ENCODE data around the gene CCNQ.

The CCNQ gene

DNA sequence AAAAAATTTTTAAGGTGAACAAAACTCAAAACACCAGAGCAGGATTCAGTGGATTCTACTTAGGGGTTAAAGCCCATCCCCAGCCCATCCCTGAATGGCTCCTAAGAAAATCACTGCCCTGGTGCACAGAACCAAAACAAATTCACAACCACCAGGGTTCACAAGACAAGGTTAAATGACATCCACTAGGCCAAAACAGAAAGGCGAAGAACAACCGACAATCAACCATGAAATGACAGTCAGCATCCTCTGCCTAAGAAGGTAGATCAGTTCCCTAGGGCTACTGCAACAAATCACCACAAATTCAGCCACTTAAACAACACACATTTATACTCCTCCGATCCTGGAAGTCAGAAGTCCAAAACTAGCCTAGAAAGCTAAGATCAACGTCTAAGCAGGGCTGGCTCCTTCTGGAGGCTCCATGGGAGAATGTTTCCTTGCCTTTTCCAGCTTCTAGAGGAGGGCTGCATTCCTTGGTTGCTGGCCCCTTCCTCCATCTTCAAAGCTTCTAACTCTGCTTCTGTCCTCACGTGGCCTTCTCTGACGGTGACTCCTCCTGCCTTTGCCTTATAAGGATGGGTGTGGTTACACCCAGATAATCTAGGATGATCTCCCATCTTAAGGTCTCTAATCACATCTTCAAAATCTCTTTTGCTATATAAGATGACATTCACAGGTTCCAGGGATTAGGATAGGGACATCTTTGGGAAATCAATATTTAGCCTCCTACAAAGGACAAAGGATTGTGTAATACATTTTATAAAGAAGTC, 1.8 kb downstream of the CCNQ start:
- no peak for DNase-seq (ENCODE audit: low read depth)

DNA sequence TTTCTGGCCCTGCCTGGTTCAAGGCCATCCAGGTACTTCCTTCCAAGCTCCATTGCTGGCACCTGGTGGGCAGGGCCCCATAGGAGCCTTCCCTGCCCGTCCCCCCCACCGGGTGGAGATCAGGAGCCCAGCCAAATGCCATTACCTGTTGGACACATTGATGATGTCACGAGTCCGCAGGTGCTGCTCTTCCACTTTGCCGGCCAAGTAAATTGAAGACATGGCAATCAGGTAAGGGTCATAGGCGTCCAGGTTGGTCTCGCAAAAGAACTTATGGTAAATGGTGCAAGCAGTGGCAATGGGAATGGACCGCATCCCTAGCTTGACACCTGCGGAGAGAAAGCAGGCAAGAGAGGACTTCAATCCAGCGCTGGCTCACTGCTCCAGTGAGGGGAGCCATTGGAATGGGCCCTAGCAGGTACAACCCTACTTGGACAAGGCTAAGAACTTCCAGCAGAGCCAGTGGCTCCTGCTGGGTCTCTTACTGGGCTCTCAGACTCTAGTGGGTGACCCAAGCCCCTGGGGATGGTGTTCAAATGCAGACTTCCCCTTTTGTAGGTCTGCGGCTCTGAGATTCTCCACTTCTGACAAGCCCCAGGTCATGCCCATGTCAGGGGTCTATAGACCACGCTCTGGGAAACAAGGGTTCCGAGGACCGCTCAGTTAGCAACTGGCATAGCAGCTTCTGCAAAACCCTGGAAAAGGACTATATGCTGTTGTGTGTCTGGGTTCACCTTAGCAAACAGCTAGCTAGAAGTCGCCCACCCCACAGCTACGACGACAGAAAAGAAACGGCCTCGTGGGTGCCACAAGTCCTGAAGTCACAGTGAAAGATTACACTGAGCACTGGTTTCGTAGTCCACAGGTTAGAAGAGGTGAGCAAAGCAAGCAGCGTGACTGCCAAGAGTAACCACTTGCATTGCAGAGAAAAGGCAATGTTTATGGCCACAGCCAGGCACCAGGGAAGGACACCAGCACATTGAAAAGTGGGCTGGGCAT, 2.8 kb downstream of the CCNQ start:
- no peak for DNase-seq (ENCODE audit: low read depth)

DNA sequence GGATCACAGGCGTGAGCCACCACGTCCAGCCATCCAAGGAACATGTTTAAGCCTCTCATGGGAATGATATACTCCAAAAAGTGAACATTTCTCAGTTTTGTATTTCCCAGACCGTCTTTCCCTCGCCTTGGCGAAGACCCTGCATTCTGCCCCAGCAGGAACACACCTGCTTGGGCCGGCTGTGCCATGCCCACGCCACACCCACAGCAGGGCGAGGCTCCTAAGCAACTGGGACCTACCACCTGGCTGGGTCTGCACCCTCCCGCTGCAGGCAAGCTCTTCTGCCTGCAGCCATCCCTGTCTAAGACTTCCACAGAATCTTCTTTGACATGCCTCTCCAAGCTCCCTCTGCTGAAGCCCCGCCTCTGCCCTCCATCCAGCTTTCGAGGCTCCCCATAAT, 3.6 kb downstream of the CCNQ start:
- no peak for DNase-seq (ENCODE audit: low read depth)

DNA sequence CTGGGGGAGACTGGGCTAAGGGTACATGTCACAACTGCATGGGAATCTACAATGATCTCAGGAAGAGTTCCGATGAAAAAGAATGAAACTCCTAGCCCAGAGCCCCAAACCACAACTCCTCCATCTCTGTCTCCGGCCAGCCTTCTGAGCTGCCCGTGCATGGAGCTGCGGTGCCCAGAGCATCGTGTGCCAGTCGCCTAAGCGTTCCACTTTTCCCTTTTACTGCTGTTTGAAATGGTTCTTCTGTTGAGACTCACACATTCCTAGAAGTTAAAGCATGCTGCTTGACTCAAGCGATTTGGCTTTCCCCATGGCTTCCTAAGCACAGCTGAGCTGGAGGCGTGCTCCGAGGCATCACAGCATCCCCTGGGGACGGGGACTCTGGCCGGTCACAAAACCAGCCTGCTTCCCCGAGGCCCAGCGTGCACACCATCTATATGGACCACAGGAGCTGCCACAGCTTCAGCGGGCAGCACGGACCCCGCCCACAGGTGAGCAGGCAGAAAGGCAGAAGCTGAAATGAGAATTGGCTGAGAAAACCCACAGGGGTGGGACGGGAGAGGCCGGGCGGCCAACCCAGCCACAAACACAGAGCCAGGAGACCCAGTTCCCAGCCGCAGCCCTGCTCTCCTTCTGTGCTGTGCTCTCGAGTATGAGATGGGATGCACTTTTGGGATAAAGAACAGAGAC, 5.0 kb downstream of the CCNQ start:
- no peak for DNase-seq (ENCODE audit: low read depth)

DNA sequence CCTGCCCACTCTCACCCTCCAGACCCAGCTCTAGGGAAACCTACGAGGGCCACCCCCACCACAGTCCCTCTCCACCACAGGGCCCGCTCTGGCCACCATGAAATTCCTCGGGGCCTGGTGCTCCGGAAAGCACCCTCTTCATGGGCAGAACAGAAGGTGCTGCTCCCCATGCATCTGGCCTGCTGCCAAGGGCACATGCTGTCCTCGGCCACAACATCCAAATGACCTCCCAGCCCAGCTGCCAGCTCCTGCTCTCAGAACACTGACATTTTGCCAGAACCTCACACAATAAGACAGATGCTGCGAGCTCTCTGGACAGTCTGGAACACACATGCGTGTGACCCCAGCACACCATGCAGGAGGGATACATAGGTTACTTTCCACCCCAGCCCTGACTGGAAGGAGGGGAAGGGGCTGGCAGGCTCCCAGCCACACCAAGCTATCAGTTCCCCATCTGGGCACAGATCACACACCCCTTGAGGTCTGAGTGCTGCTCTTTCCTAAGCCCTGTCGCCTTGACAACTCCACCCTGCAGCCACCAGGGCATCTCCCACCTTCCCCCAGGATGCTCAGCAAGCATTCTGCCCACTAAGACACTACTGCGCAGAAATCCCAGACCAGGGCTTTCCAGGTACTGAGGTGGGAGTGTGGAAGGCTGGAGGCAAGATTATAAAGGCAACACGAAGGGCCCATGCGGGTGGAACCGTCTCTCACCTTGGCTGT, 5.8 kb downstream of the CCNQ start:
- DNase-seq (ENCODE audit: low read depth), result no peak

DNA sequence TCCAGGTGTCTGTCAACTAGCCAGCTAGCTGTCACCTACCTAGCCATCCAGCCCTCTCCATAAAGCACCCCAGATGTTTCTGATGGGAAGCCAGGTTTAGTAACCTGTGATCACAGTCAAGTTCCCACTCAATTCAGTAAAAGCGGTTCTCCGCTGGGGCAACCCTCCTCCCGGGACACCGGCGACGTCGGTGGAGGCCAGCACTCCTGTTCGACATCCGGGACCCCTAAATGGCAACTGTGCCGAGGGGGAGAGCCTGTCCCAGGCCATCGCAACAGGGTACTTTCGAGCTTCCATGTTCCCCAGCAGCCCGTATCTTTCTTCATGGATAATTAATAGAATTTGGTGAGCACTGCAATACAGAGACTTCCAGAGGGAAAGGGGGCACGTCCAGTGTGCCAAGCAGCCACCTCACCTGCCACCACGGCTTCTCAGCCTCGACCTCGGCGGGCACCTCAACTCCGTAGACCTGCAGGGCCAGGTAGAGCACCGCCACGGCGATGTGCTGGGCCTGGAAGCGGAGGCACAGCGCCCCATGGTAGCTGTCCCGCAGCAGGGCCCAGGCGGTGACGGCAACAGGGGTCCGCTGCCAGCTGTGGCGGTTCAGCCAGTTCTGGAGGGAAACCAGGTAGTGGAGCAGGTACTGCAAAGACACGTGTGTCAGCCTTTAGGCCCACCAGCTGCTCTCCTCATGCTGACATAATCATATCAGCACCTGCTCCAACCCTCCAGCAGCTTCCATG, 6.7 kb downstream of the CCNQ start:
- DNase-seq (ENCODE audit: low read depth), result no peak

DNA sequence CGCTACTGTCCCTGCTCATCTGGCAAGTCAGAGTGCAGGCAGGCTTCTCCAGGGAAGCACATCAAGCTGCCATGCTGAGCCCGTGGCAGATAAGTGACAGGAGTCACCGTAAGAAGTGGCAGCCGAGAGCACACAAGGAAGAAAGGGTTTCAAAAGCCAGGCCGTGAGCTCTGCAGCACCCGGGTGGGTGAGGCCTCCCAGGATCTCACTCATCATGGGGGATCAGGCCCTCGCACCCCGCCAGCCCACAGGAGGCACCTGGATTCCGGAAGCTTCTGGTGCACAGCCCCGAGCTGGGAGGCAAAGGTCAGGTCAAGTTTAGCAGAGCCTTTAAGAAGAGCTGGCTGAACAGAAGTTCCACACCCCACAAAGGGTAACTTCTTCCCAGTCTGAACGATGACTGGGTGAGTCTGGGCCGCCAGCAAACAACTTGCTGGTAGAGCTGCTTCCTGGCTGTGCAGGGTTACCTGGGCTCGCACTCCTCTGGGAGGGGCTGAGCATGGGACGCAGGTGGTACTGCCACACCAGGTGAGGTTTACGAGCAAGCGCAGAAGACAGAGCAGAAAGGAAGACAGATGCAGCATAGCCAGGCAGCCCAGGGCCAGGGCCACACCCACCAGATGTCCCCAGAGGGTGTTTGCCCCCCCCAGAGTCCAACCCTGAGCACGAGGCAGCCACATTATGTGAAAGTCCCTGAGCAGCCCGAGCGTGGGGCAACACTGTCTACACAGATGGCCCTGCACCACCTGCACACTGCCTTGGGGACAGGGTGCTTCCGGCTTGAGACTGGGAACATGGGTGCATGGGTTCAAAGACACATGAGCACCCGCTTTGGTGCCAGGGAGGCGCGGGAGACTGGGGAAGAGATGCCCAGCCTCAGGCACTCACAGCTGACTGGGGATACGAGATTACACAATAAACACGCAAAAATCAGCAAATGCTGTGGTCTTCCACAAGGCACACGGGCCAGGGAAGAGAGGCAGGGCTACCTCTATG, 7.7 kb downstream of the CCNQ start:
- DNase-seq (ENCODE audit: low read depth), result no peak

DNA sequence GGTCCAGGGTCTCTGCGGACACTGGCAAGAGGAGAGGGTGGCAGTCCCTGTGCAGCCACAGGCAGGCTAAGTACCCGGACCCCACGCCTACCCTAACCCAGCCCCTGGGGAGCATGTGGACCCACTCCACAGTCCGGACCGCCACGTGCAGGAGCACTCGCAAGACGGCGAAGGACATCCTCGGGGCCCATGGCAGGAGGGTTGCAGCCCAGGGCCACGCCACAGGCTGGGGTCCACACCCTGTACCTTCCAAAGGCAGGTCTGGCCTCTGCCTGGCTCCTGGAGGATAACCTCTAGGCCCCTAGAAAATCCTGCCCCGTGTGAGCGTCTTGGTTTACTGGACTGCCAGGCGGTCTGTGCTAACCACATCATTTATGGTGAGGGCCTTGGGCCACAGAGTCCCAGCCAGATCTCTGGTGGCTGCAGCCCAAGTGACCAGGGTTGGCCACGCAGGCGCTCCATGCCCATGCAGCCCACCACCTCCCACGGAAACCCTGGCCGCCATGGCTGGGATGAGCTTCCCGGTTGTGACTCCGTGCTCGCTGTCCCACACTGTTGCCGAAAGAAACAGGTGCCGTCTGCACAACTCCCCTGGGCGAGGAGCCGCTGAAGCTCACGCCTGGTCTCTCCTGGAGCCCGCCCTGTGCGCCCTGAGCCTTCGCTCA, 10.0 kb downstream of the CCNQ start:
- no peak for DNase-seq (ENCODE audit: low read depth)

DNA sequence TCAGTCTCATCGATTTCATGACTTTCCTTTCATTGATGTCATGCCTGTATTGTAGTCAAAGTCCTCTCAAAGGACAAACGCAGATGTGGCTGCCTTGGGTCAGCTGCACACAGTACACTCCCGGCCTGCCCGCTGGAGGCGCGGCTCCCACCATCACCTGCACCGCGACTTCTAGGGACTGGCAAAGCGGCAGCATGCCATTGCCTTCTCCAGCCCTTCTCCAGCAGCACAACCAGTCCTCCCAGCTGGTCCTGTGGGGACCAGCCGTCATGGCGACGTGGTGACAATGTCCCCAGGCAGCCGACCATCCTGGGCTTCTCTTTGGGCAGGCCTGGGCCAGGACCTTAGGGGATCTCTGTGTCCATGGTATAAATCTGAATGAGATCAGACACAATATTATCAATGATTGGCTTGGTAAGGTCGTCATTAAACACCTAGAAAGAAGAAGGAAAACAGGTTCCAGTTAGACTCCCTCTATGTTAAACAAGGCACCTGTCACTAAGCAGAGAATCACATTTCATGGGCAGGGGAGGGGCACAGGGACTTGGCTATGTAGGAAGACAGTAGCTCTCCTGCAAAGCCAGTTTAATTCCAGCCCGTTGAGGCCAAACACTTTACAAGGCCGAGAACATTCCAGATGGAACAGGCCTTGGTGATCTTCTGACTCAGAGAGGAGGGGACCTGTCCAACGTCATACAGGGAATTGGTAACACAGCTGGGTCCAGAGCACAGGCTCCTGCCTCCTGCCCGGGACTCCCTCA, 10.7 kb downstream of the CCNQ start:
- DNase-seq (ENCODE audit: low read depth), result no peak

DNA sequence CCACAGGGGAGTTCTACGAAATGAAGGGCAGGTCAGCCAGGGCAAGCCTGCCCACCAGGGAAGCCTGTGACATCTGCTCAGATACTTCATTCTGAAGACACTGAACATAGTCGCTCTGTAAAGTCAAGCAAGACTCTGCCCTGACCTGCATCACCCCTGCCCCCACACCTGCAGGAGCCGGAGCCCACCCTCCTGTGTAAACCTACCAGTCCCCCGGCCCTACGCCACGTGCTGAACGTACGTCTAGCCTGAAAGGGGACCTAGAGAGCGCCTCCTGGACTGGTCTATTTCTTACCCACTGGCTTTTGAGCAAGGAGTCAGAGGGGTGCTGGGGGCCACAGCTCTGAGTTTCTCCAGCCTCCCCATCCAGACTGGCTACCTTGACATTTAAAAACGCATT, 11.6 kb downstream of the CCNQ start:
- DNase-seq (ENCODE audit: low read depth), result no peak

DNA sequence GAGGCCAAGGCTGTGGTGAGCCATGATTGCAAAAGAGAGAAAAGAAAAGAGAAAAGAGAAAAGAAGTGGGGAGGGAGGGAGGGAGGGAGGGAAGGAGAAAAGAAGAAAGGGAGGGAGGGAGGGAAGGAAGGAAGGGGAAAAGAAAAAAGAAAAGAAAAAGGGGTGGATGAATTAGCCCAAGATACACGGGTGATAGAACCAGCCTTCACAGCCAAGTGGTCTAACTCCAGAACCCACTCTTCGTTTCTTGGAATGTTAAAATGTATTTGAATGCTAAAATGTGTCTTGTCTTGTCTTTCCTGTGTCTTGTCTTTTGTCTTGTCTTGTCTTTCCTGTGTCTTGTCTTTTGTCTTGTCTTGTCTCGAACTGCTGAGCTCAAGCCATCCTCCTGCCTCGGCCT, 13.1 kb downstream of the CCNQ start:
- no peak for DNase-seq (ENCODE audit: low read depth)

DNA sequence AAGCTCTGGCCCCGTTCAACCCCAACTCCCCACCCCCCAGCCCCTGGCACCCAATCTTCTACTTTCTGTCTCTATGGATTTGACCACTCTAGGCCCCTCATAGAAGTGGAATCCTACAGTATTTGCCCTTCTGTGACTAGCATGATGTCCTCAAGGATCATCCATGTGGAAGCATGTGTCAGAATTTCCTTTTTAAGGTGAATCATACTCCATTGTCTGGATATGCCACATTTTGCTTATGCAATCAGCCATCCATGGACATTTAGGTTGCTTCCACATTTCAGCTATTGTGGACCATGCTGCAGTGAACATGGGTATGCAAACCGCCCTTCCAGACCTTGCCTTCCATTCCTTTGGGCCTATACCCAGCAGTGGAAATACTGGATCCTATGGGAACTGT, 15.5 kb downstream of the CCNQ start:
- no peak for DNase-seq (ENCODE audit: low read depth)

DNA sequence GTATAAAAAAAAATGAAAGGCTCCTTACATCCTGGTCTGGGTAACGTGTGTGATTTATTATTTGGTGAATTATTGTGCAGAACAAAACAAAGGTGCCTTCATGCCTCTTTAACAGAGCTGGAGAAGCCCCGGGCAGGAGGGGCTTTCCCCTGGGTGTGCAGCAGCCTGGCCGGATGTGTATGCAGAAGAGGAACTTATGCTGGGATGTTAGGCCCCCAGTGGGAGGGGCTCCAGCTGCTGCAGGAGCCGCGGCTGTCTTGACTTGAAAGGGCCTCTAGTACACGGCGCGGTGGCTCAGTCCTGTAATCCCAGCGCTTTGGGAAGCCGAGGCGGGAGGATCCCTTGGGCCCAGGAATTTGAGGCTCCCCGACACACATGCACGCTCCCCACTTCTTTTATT, 16.0 kb downstream of the CCNQ start:
- DNase-seq (ENCODE audit: low read depth), result no peak

DNA sequence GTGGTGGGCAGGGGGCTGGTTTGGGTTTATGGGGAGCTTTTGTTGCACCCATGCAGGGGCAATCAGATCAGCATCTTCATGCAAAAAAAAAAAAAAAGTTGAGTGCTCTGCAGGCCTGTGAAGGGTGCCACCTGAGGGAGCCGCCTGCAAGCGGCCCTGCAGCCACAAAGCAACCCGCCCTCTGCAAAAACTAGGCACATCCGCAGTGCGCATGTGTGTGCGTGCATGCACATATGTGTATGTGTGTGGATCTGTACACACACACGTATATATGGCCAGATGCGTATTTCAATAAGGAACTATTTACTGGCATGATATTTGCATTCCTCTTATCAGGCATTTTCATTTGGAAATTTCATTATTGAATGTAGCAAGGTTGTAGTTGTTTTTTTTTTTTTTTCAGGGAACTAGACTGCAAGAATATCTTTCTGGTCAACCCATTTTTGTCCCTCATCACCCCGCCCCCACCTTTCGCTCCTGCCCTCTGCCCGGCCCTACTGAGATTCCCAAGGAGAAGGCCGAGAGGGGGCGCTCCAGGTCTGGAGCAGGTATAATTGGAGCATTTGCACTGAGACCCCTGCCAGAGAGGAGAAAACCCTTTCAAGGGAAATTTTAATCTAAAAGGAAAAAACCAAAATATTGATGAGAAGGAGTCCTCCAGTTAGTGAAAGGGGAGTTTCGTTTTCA, 18.1 kb downstream of the CCNQ start:
- DNase-seq (ENCODE audit: low read depth), result no peak

DNA sequence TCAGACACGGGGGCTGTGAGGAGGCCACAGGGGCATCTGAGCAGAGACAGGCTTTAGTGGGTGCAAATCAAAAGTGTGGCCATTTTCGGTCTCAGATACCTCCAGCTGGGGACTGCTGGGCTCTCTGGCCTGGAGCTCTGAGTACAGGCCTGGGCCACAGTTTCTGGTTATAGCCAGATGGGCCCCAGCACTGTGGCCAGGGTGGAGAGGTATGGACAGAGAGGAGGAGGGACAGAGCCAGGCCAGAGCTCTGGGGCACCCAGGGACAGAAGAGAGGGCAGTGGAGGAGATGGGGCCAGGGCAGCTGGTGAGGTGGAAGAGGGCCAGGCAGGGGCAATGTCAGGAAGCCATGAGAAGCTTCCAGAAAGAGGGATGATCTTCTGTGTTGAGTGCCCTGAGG, 20.1 kb downstream of the CCNQ start:
- no peak for DNase-seq (ENCODE audit: low read depth)

DNA sequence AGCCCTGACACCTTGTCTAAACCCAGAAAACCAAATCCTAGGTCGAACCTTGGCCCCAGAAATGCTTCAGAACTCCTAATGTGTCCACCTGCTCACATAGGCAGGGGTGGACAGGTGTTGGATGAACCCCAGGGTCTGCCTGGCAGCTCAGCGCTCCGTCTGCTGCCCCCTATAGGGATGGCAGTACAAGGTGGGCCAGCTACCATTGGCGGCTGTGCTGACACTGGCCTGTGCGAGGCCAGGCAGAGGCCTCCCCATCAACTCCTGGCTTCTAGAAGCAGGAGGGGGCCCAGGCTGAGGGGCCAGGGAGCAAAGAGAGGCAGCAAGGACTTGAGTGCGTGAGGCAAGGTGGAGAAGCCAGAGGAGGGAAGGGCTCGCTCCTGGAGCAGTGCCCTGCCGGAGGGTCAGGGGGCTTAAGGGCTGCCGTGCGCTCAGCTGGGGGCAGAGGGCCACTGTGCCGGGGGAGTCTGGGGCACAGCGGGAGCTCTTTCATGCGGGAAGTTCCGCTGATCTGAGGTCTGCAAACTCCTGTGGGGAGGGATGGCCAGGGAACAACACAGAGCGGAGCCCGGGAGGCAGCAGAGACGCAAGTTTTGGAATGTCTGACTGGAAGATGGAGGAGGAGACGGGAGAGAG, 20.6 kb downstream of the CCNQ start:
- DNase-seq (ENCODE audit: low read depth), result no peak

DNA sequence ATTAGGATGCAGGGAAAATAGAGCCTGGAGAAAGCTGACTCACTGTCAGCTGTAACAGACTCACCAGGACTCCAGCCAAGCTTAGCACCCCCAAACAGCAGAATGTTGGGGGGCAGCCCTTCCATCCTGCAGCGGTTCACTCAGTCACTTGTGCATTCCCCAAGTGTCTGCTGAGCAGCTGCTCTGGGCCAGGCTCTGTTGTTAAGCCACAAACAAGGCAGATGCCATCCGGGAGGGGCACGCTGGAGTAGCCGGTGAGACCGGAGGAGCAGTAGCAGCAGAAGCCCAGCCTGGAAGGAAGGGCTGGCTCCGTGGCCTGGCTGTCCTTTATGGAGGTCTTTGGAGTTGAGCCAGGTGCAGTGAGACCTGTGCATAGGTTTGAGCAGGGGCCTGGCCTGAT, 22.0 kb downstream of the CCNQ start:
- DNase-seq (ENCODE audit: low read depth), result no peak

Data from fibroblast of gingiva (primary cell).